SK-MEL-5 (cell line): Measurements from ENCODE around the gene SARDH. TPM values are rescaled to one million over a fixed set of nuclear protein-coding genes. Genes with fewer than 3 reads are reported as not detected.
"Not testable (repeated sequence)": the region's sequence is repeated elsewhere in the genome, so short reads cannot be mapped to it uniquely, and the experiment has no call there.

Experiments used
- DNase-seq: peaks from one replicate; pipeline ENCODE4 v3.0.0-alpha.2; 2016; ENCODE audit warnings: low read depth, low spot score
- in situ Hi-C: cut with HindIII; loops from 2 replicates; pipeline ENCODE4 v1.10.0; 2016; ENCODE audit warnings: low sequenced_read_pairs, high pct_unique_total_duplicates, low pct_unique_long_range_greater_than_20kb
- total RNA-seq: library from RNA; depleted of rRNA; stranded (reverse); fragments of >200 nt; shearing (Covaris generic); gene quantifications from 2 replicates; pipeline ENCODE4 v1.2.3, GENCODE V29; 2014

SARDH gene
- total RNA-seq, 1 experiment from 2014 or later, result 0.61 TPM

DNA sequence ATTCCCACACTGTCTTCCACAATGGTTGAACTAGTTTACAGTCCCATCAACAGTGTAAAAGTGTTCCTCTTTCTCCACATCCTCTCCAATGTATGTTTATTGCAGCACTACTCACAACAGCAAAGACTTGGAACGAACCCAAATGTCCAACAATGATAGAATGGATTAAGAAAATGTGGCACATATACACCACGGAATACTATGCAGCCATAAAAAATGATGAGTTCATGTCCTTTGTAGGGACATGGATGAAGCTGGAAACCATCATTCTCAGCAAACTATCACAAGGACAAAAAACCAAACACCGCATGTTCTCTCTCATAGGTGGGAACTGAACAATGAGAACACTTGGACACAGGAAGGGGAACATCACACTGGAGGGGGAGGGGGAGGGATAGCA, 28.1 kb upstream of the SARDH start:
- in situ Hi-C loops, DNase-seq: not testable (repeated sequence)

DNA sequence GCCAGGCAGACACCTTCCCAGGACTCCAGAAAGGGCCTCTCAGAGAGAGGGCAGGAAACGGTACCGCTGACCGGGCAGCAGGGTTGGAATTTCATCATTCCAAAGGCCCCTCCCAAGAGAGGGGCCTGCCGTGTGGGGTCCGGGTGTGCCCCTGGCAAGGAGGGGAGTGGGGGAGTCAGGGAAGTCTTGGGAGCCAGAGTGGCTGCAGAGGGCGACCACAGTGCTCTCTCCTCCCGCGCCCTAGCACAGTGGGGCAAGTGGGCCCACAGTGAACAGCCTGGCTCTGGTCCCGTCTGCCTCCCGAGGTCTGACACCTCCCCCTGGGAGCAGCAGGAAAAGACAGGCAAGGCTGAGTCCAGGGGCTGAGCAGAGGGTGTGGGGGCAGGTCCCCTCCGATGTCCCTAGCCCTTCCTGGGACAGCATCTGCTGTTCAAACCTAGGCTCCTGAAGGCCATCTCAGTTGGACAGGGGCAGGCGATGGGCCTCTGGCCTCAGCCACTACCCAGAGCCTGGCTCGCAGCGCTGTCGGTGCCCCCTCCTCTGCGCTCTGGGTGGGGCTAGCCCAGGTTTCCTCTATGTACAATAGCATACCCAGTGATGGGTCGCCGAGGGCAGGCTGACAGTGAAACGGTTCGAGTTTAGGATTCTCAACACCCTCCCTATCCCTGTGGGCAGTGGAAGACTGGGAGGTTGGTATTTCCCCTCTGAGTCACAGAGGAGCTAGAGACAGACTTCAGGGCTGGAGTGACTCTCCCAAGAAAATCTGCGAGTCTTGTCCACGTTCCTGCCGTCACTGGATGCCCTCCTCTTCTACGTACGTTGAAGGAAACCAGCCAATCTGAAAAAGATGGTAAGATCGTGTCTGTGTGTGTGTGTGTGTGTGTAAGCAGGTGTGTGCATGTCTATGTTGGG, 25.4 kb upstream of the SARDH start:
- DNase-seq, result no peak
- in situ Hi-C loops, result no loop called here

DNA sequence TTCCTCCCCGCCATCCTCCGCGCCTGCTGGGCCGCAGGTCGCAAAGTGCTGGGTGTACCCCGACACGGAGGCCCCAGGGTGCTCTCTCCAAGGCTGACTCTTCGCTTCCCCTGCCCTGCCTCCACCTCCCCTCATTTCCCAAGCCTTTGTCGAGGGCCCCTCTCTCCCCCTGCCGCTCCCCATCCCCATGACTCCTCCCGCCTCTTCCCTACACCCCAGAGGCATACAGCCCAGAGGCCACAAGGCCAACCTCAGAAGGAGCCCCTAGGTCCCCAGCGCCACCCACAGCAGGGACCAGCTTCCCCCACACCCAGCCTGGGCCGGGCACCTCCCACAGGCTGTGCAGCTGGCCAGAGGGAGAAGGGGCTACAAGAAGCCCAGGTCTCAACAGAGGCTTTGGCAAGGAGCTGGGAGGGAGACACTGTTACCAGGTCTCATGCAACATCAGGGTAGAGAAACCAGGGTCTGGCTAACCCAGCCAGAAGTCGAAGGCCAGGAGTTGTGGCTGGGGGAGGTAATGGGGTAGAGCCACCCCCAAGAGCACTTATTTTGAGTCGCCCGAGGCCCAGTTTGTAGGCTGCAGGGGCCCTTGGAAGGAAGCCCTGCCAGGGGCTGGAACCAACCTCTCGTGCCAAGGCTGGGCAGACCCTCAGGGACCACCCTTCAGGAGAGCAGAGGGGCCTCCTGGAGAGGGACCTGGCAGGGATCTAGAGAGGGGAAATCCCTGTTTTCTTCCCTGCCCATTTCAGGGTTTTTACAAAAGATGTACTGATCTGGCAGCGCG, 24.5 kb upstream of the SARDH start:
- DNase-seq, result no peak
- in situ Hi-C loops, result no loop called here

DNA sequence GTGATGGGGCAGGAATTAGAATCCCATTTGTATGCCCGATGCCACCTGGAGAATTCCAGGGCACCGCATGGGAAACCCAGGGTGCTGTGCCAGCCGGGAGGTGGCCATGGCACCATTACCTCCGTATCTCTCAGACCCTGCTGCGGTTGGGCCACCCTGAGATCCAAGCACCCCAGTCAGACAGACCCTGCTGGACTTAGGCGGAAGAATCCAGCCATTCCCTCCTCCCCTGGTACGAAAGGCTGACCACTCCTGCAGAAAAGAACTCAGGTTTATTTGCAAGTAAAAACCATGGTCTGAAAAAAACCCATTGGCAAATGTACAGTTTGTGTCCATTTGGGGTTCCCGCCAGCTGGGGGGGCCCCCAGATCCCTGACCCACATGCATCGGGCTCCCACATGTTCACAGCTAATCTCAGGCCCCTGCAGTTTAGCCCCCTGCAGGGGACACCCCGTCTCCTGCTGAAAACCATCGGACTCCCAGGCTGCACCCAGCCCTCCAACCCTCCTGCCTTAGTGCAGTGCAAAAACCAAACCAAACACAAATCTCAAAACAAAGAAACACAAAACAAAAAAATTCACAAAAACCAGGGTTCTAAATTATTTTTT, 23.6 kb upstream of the SARDH start:
- in situ Hi-C loops, result no loop called here
- no peak for DNase-seq

DNA sequence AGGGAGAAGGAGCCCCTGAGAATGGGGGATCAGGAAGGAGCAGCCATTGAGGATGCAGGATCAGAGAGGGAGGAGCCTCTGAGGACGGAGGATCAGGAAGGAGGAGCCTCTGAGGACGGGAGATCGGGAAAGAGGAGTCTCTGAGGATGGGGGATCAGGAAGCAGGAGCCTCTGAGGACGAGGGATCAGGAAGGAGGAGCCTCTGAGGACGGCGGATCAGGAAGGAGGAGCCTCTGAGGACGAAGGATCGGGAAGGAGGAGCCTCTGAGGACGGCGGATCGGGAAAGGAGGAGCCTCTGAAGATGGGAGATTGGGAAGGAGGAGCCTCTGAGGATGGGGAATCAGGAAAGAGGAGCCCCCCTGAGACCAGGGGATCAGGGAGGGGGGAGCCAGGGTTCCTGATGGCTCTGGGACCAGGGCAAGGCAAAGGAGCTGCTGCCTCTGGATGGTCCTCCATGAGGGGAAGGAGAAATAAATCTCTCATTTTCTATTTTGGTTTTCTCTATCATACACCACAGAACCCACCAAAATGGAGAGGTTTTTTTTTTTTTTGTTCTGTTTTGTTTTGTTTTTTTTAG, 22.6 kb upstream of the SARDH start:
- in situ Hi-C loops, result no loop called here
- no peak for DNase-seq

DNA sequence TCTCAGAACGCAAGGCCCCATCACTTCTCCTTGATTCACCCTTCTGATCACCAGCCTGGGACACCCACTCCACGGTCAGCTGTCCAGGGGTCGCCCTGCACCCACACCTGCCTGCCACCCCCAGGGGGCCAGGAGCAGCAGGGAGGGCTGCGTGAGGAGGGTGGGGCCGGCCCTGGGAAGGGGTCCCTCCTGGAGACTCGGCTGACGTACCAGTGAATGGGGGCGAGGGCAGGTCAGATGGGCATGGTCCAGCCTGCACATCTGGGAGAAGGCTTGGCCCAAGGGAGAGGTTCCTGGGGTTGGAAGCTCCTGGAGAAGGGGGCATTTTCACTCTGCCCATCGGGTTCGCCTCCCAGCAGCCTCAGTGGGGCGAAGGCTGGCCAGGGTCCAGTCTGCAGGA, 21.8 kb upstream of the SARDH start:
- DNase-seq, result no peak
- in situ Hi-C loops, result no loop called here

DNA sequence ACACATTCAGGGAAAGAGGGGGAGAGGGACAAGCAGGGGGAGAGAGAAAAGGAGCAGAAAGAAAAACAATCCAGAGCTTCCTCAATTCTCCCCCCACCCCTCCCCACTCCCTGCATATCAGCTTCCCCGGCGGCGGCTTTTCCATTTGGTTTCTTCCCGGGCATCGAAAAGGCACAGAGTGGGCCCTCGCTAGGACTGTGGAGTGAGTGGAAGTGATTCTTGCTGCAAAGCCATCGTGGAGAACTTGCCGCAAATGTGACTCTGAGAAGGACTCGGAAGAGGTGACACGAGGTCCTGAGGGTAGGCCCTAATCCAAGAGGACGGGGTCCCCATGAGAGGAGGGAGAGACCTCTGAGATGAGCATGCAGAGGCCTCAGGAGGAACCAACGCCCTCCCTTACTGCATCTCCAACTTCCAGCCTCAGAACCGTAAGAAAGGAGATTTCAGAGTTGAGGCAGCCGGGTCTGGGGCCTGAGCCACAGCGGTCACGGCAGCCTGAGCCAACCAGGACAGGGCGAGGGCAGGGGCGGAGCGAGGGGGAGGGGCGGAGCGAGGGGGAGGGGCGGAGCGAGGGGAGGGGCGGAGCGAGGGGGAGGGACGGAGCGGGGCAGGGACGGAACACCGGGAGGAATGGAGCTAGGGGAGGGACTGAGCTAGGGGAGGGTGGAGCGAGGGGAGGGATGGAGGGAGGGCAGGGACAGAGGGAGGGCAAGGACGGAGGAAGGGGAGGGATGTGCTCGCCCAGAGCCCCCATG, 21.2 kb upstream of the SARDH start:
- in situ Hi-C loops, result no loop called here
- DNase-seq, result no peak

DNA sequence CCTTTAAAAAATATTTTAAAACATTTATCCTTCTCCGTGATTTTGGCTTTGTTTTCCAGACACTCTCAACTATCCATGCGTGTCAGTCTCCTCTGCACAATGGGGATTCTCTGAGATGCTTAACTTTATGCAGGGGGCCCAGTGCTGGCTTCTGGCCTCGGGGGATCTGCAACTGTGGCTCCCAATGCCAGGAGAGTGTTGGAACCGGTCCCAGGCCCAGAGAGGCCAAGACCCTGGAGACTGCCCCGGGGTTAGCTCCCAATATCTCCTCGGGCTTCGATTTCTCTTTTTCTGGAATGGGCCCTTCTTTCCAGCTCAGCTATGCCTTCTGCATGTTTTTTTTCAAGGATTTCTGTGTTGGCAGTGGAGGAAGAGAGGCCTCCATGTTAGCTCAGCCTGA, 20.1 kb upstream of the SARDH start:
- in situ Hi-C loops, result no loop called here
- DNase-seq, result no peak

DNA sequence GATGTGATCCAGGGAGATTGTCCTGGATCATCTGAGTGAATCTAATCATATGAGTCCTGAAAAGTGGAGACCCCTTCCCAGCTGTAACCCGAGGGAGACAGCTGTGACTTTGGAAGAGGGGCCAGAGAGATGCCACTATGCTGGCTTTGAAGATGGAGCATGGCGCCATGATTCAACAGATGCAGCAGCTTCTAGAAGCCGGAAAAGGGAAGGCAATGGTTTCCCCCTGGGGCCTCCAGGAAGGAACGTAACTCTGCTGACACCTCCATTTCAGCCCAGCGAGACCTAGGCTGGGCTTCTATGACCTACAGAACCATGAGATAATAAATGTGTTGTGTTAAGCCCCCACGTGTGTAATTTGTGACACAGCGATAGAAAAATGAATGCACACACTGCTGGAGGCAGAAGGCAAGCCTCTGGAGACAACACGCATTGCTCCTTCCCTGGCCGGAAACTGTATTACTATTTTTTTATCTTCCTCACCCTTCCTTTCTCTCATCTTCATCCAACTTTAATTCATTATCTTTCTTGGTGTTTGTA, 16.6 kb upstream of the SARDH start:
- DNase-seq, result no peak
- in situ Hi-C loops, result no loop called here

DNA sequence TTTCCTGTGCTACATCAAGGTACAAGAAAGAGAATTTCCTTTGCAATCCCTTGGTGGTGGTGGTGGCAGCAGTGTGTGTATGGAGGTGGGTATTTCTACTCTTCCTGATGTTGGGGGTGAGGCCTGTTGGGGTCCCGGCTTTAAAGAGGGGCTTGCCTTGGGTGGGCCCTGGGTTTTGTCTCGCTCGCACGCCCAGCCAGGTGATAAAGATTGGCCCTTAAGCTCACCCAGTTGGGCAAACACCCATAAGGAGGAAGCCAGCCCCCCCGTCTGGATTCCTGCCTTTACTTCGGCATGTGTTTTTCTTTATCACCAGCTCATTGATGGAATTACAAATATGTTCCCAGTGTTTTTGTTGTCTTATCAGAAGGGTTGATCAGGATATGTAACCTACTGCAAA, 16.0 kb upstream of the SARDH start:
- in situ Hi-C loops, result no loop called here

DNA sequence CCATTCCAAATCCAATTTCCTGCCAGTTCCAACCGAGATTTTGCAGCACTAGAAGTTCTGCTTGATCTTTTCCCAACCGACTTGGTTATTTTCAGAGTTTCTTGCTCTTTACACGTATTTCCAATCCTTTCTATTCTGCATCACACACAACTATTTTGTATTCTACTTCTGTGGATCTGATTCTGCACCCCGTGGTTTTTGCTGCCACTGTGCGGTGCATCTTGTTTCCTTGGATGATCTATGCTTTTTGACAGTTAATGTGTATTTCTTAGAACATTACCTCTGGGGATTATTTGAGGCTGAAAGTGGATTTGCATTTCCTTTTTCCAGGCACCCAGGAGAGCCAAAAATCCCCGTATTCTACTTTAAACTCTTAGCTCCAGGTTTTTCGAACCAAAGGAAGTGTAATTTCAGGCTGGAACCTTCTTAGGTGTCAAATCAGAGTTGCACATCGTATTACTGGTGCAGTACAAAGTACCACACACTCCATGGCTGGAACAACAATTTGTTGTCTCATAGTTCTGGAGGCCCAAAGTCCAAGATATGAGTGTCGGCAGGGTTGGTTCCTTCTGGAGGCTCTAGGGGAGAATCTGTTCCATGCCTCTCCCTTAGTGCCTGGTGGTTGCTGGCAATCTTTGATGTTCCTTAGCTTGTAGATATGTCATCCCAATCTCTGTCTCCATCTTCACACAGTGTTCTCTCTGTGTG, 14.7 kb upstream of the SARDH start:
- in situ Hi-C loops, result no loop called here
- DNase-seq, result no peak

More for the DNA sequence above, 16.0 kb upstream of the SARDH start:
- no peak for DNase-seq

DNA sequence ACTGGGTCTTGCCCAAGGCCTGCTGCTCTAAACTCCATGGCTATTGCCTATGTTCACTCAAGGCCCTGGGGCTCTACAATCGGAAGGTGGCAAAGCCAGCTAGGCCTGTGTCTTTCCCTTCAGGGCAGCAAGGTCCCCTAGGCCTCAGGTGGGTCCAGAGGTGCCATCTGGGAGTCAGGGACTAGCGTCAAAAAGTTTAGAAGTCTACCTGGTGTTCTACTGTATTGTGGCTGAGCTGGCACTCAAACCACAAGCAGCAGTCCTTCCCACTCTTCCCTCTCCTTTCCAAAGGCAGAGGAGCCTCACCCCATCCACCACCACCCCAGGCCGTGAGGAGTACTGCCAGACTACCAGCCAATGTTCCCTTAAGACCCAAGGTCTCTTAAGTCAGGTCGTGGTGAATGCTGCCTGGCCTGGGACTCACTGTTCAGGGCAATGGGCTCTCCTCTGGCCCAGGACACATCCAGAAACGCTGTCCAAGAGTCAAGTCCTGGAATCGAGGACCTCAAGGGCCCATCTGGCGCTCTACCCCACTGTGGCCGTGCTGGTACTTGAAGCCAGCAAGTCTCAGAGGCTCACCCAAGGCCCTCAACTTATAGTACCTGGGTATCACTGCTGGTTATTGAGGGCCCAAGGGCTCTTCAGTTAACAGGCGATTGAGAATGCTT, 13.0 kb upstream of the SARDH start:
- DNase-seq, result no peak
- in situ Hi-C loops, result no loop called here

DNA sequence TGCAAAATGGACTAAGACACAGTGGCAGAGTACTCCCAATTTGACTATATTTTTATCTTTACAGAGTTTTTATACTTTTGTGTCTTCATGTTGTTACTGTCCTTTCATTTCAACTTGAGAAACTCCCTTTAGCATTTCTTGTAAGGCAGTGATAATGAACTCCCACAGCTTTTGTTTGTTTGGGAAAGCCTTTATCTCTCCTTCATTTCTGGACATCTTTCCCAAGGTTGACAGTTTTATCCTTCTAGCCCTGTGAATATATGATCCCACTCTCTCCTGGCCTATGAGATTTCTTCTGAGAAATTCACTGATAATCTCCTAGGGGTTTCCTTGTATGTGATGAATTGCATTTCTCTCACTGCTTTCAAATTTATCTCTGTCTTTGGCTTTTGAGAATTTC, 9.2 kb upstream of the SARDH start:
- in situ Hi-C loops, result no loop called here

DNA sequence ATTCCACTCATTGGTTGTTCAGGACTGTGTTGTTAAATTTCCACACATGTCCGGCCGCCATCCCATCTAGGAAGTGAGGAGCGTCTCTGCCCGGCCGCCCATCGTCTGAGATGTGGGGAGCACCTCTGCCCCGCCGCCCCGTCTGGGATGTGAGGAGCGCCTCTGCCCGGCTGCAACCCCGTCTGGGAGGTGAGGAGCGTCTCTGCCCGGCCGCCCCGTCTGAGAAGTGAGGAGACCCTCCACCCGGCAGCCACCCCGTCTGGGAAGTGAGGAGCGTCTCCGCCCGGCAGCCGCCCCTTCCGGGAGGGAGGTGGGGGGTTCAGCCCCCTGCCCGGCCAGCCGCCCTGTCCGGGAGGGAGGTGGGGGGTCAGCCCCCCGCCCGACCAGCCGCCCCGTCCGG, 6.4 kb upstream of the SARDH start:
- DNase-seq, in situ Hi-C loops: not testable (repeated sequence)

More for the DNA sequence above, 9.2 kb upstream of the SARDH start:
- no peak for DNase-seq

DNA sequence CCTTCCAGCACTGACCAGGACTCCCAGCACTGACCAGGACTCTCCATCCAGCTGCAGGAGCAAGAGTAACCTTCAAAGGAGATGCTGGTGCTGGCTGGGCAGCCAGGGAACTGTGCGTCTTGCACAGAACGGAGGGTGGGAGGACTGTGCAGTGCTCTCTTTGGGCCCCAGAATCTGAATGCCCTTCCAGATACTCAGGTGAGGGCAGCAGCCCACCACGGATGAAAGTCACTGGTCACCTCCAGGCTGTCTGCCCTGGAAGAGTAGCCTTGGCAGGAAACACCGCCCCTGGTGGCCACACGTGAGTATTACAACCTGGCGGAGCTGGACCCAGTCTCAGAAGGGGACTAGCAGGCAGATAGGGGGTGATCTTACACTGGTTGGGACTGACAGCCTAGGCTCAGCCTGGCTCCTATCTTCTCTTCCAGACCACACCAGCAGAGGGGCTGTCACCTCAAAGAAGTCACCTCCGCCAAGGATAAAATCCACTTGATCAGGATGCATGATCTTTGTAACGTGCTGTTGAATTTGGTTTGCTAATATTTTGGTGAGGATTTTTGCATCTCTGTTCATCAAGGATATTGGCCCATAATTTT, 4.8 kb upstream of the SARDH start:
- in situ Hi-C loops, result no loop called here
- peak; percentile 78 for DNase-seq

DNA sequence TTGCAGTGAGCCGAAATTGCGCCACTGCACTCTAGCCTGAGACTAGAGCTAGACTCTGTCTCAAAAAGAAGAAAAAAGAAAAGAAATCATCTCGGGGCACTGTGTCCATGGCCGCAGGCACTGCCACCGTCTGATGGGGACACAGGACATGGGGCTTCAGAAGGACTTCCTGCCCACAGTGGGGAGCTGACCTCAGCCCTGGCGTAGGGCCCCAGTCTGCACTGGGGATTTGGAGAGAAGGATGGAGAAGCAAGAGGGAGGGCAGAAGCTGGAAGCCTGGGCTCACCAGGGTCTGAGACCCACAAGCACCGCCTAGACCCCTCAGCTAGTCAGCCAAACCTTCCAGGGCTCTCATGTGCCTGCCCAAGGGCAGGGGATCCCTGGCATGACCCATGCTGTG, 4.1 kb upstream of the SARDH start:
- no peak for DNase-seq
- in situ Hi-C loops, result no loop called here
